ENCODE data around the gene USP33.

Gene USP33

GRCh38 chr1:77739235-77739634 is 20.4 kb downstream of the USP33 start:
- Histone ChIP-seq H3K4me1 (ENCODE audit: control insufficient read depth, low read length) (no peaks in the 10 kb centered on the region), H3K4me3 (ENCODE audit: low read length) (no peak overlapping the region), H3K36me3 (ENCODE audit: control insufficient read depth, low read length) (peaks cover 15% of the 10 kb centered on the region), H3K27ac (ENCODE audit: low read depth, low read length) (no peak overlapping the region), H3K79me2 (ENCODE audit: control insufficient read depth, low read length) (peaks cover 21% of the 10 kb centered on the region), H4K20me1 (ENCODE audit: control insufficient read depth, insufficient read depth, low read depth, low read length) (no peaks in the 10 kb centered on the region), H3K4me2 (ENCODE audit: low read length) (no peak overlapping the region), H3F3A (ENCODE audit: control insufficient read depth, insufficient read depth) (no peaks in the 10 kb centered on the region), H3K9me3 (ENCODE audit: control insufficient read depth, insufficient read depth, low read length) (no peaks in the 10 kb centered on the region), H3K9me2 (replicated peaks; ENCODE audit: control insufficient read depth, low read length) (no peaks in the 10 kb centered on the region), H3K27me3 (ENCODE audit: control insufficient read depth, low read length) (no peaks in the 10 kb centered on the region)
- TF ChIP-seq EZH2phosphoT487 (IDR thresholded peaks at IDR 0.05; ENCODE audit: borderline replicate concordance, low read length), result no peak
- TF ChIP-seq, protein P1, sequence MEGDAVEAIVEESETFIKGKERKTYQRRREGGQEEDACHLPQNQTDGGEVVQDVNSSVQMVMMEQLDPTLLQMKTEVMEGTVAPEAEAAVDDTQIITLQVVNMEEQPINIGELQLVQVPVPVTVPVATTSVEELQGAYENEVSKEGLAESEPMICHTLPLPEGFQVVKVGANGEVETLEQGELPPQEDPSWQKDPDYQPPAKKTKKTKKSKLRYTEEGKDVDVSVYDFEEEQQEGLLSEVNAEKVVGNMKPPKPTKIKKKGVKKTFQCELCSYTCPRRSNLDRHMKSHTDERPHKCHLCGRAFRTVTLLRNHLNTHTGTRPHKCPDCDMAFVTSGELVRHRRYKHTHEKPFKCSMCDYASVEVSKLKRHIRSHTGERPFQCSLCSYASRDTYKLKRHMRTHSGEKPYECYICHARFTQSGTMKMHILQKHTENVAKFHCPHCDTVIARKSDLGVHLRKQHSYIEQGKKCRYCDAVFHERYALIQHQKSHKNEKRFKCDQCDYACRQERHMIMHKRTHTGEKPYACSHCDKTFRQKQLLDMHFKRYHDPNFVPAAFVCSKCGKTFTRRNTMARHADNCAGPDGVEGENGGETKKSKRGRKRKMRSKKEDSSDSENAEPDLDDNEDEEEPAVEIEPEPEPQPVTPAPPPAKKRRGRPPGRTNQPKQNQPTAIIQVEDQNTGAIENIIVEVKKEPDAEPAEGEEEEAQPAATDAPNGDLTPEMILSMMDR (IDR thresholded peaks at IDR 0.05; ENCODE audit: low read depth, low read length, poor library complexity, severe bottlenecking), result no peak

DNA sequence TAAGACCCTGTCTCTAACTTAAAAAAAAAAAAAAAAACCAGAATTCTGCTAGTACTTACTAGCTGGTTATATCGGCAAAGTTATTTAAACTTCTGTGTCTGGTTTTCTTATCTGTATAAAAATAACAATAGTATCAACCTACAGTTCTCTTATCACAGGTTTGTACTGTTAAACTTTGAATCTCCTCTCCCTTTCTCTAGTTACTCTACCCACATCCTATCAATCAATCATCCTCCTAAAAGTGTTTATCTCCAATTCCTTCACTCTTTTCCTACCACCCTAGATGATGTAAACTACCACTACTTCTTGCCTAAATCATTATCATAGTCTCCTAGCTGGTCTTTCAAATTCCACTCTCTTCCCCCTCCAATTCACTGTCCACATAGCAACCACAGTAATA is 27.6 kb downstream of the USP33 start:
- Histone ChIP-seq H3K27me3 (ENCODE audit: control insufficient read depth, low read length) (no peaks in the 10 kb centered on the region), H3K27ac (ENCODE audit: low read depth, low read length) (no peak overlapping the region), H3K79me2 (ENCODE audit: control insufficient read depth, low read length) (no peaks in the 10 kb centered on the region), H3K4me2 (ENCODE audit: low read length) (no peak overlapping the region), H4K20me1 (ENCODE audit: control insufficient read depth, insufficient read depth, low read depth, low read length) (no peaks in the 10 kb centered on the region), H3K36me3 (ENCODE audit: control insufficient read depth, low read length) (peaks cover 24% of the 10 kb centered on the region), H3F3A (ENCODE audit: control insufficient read depth, insufficient read depth) (no peaks in the 10 kb centered on the region), H3K9me3 (ENCODE audit: control insufficient read depth, insufficient read depth, low read length) (no peaks in the 10 kb centered on the region), H3K4me3 (ENCODE audit: low read length) (no peak overlapping the region), H3K9me2 (replicated peaks; ENCODE audit: control insufficient read depth, low read length) (no peaks in the 10 kb centered on the region), H3K4me1 (ENCODE audit: control insufficient read depth, low read length) (no peaks in the 10 kb centered on the region)
- TF ChIP-seq, protein P1 (IDR thresholded peaks at IDR 0.05; ENCODE audit: low read depth, low read length, poor library complexity, severe bottlenecking), result no peak
- no peak for TF ChIP-seq EZH2phosphoT487 (IDR thresholded peaks at IDR 0.05; ENCODE audit: borderline replicate concordance, low read length)

- Histone ChIP-seq H3K9me3 (ENCODE audit: control insufficient read depth, insufficient read depth, low read length) (no peaks in the 10 kb centered on the region), H3K4me3 (ENCODE audit: low read length) (no peak overlapping the region), H3K4me1 (ENCODE audit: control insufficient read depth, low read length) (no peaks in the 10 kb centered on the region), H3K27me3 (ENCODE audit: control insufficient read depth, low read length) (no peaks in the 10 kb centered on the region), H3F3A (ENCODE audit: control insufficient read depth, insufficient read depth) (no peaks in the 10 kb centered on the region), H3K4me2 (ENCODE audit: low read length) (no peak overlapping the region), H3K9me2 (replicated peaks; ENCODE audit: control insufficient read depth, low read length) (no peaks in the 10 kb centered on the region), H3K79me2 (ENCODE audit: control insufficient read depth, low read length) (no peaks in the 10 kb centered on the region), H4K20me1 (ENCODE audit: control insufficient read depth, insufficient read depth, low read depth, low read length) (no peaks in the 10 kb centered on the region), H3K27ac (ENCODE audit: low read depth, low read length) (no peak overlapping the region), H3K36me3 (ENCODE audit: control insufficient read depth, low read length) (peaks cover 68% of the 10 kb centered on the region)
- TF ChIP-seq, protein P1 (IDR thresholded peaks at IDR 0.05; ENCODE audit: low read depth, low read length, poor library complexity, severe bottlenecking), result no peak
- TF ChIP-seq EZH2phosphoT487 (IDR thresholded peaks at IDR 0.05; ENCODE audit: borderline replicate concordance, low read length), result no peak
Measured at GRCh38 chr1:77725706-77726105, 33.9 kb downstream of the USP33 start.

DNA sequence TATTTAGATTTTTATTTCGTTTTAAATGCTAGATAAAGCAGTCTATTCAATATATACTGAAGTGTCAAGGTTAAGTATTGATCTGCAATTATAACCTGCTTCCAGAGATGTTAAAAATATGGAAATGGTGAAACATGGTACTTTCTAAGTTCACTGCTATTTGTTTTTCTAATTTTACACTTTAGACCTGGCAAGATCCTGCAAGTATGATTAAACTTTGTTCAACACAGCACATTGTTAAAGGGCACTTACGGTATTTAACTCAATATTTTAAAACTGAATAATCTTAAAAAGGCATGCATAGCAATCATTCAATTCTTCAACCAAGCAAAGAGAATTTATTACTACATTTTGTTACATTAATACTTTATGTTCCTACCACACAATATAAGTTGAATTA is 41.5 kb downstream of the USP33 start:
- Histone ChIP-seq H3K9me3 (ENCODE audit: control insufficient read depth, insufficient read depth, low read length) (no peaks in the 10 kb centered on the region), H3K79me2 (ENCODE audit: control insufficient read depth, low read length) (no peaks in the 10 kb centered on the region), H4K20me1 (ENCODE audit: control insufficient read depth, insufficient read depth, low read depth, low read length) (no peaks in the 10 kb centered on the region), H3F3A (ENCODE audit: control insufficient read depth, insufficient read depth) (no peaks in the 10 kb centered on the region), H3K4me1 (ENCODE audit: control insufficient read depth, low read length) (no peaks in the 10 kb centered on the region), H3K27me3 (ENCODE audit: control insufficient read depth, low read length) (no peaks in the 10 kb centered on the region), H3K9me2 (replicated peaks; ENCODE audit: control insufficient read depth, low read length) (no peaks in the 10 kb centered on the region), H3K27ac (ENCODE audit: low read depth, low read length) (no peak overlapping the region), H3K4me2 (ENCODE audit: low read length) (no peak overlapping the region), H3K36me3 (ENCODE audit: control insufficient read depth, low read length) (peaks cover 64% of the 10 kb centered on the region), H3K4me3 (ENCODE audit: low read length) (no peak overlapping the region)
- TF ChIP-seq, protein P1 (IDR thresholded peaks at IDR 0.05; ENCODE audit: low read depth, low read length, poor library complexity, severe bottlenecking), result no peak
- no peak for TF ChIP-seq EZH2phosphoT487 (IDR thresholded peaks at IDR 0.05; ENCODE audit: borderline replicate concordance, low read length)

Data from DOHH2 (cell line).